IPS DF 6.9 (cell line): ENCODE data around the gene MBP.

Experiments used
- DNase-seq: peaks from one replicate; pipeline ENCODE4 v3.0.0-alpha.2; 2013; ENCODE audit warnings: low read depth, low spot score
- H3K27ac ChIP-seq: one replicate; pipeline ENCODE4 v1.5.1; 2013; ENCODE audit warnings: low read length, control low read depth
- H3K27me3 ChIP-seq: 2 replicates; pipeline ENCODE4 v1.6.1; 2013; ENCODE audit warnings: mild to moderate bottlenecking, low read length; ENCODE audit not compliant: control insufficient read depth, insufficient read depth
- H3K36me3 ChIP-seq: 2 replicates; pipeline ENCODE4 v1.6.1; 2013; ENCODE audit warnings: low read length; ENCODE audit not compliant: control insufficient read depth, insufficient read depth
- H3K4me1 ChIP-seq: 2 replicates; pipeline ENCODE4 v1.6.1; 2013; ENCODE audit warnings: low read length; ENCODE audit not compliant: control insufficient read depth, insufficient read depth
- H3K4me3 ChIP-seq: 2 replicates; pipeline ENCODE4 v1.5.1; 2013; ENCODE audit warnings: mild to moderate bottlenecking, low read length
- H3K9me3 ChIP-seq: 2 replicates; pipeline ENCODE4 v1.6.1; 2013; ENCODE audit warnings: low read length, inconsistent platforms; ENCODE audit not compliant: control insufficient read depth, insufficient read depth
- WGBS: extraction: QIAGEN DNeasy Blood & Tissue Kit; methylation state at CpG from one replicate; pipeline ENCODE4 v1.1.7; 2013; ENCODE audit warnings: mixed read lengths, missing lambda C conversion rate; ENCODE audit not compliant: insufficient read length, insufficient coverage; 5-methylcytosine and 5-hydroxymethylcytosine counted together

MBP gene

GRCh38 chr18:77100751-77101355 is 31.7 kb downstream of the MBP start:
- WGBS = no CpG with 5 or more reads among the region's 8 CpGs
- DNase-seq = no peak
- Histone ChIP-seq H3K9me3 (no peaks in the 10 kb centered on the region), H3K27ac (no peak overlapping the region), H3K27me3 (no peaks in the 10 kb centered on the region), H3K36me3 (no peaks in the 10 kb centered on the region), H3K4me3 (no peak overlapping the region), H3K4me1 (peaks cover 5% of the 10 kb centered on the region)

- WGBS = no CpG with 5 or more reads among the region's 21 CpGs
- Histone ChIP-seq H3K27ac (no peak overlapping the region), H3K4me1 (peaks cover 5% of the 10 kb centered on the region), H3K4me3 (no peak overlapping the region), H3K27me3 (no peaks in the 10 kb centered on the region), H3K9me3 (no peaks in the 10 kb centered on the region), H3K36me3 (no peaks in the 10 kb centered on the region)
- DNase-seq = no peak
Measured at GRCh38 chr18:77099485-77100370, 32.9 kb downstream of the MBP start.

- H3K9me3 ChIP-seq = no peaks in the 10 kb centered on the region
- 100% methylated on average over 2 of the region's 17 CpGs for WGBS
- H3K36me3 ChIP-seq = no peaks in the 10 kb centered on the region
- peaks cover 5% of the 10 kb centered on the region for H3K4me1 ChIP-seq
- no peak overlapping the region for H3K27ac ChIP-seq
- DNase-seq = no peak
- no peaks in the 10 kb centered on the region for H3K27me3 ChIP-seq
- no peak overlapping the region for H3K4me3 ChIP-seq
Measured at GRCh38 chr18:77098538-77099174, 33.9 kb downstream of the MBP start.

GRCh38 chr18:77098029-77098428 is 34.6 kb downstream of the MBP start:
- no peaks in the 10 kb centered on the region for H3K27me3 ChIP-seq
- no peak for DNase-seq
- H3K27ac ChIP-seq = no peak overlapping the region
- H3K4me3 ChIP-seq = no peak overlapping the region
- no peaks in the 10 kb centered on the region for H3K9me3 ChIP-seq
- H3K4me1 ChIP-seq = peaks cover 5% of the 10 kb centered on the region
- no CpG with 5 or more reads among the region's 2 CpGs for WGBS
- H3K36me3 ChIP-seq = no peaks in the 10 kb centered on the region

- WGBS = no CpG with 5 or more reads among the region's 11 CpGs
- no peaks in the 10 kb centered on the region for H3K36me3 ChIP-seq
- DNase-seq = peak; percentile 57
- no peak overlapping the region for H3K4me3 ChIP-seq
- H3K27me3 ChIP-seq = no peaks in the 10 kb centered on the region
- H3K4me1 ChIP-seq = peaks cover 5% of the 10 kb centered on the region
- no peaks in the 10 kb centered on the region for H3K9me3 ChIP-seq
- H3K27ac ChIP-seq = no peak overlapping the region
Measured at GRCh38 chr18:77096936-77097886, 35.4 kb downstream of the MBP start.

- no peaks in the 10 kb centered on the region for H3K27me3 ChIP-seq
- no peaks in the 10 kb centered on the region for H3K36me3 ChIP-seq
- no peak overlapping the region for H3K4me3 ChIP-seq
- H3K4me1 ChIP-seq = 0 out of 2 replicates have a peak, but pooled peaks cover 1% of the 10 kb centered on the region
- WGBS = no CpG with 5 or more reads among the region's 13 CpGs
- no peaks in the 10 kb centered on the region for H3K9me3 ChIP-seq
- DNase-seq = no peak
- no peak overlapping the region for H3K27ac ChIP-seq
Measured at GRCh38 chr18:77095391-77096371, 36.9 kb downstream of the MBP start.

GRCh38 chr18:77093586-77093985 is 39.0 kb downstream of the MBP start:
- Histone ChIP-seq H3K36me3 (no peaks in the 10 kb centered on the region), H3K4me1 (peaks cover 12% of the 10 kb centered on the region), H3K4me3 (no peak overlapping the region), H3K27ac (no peak overlapping the region), H3K9me3 (no peaks in the 10 kb centered on the region), H3K27me3 (no peaks in the 10 kb centered on the region)
- no CpG with 5 or more reads among the region's 12 CpGs for WGBS
- DNase-seq = no peak

GRCh38 chr18:77093067-77093430 is 39.5 kb downstream of the MBP start:
- Histone ChIP-seq H3K36me3 (no peaks in the 10 kb centered on the region), H3K27ac (no peak overlapping the region), H3K27me3 (no peaks in the 10 kb centered on the region), H3K9me3 (no peaks in the 10 kb centered on the region), H3K4me3 (no peak overlapping the region), H3K4me1 (peaks cover 12% of the 10 kb centered on the region)
- no CpG with 5 or more reads among the region's 16 CpGs for WGBS
- DNase-seq = no peak
